GM12878 (cell line): ENCODE measurements around the gene MIGA2. TPM values are rescaled to one million over a fixed set of nuclear protein-coding genes. Genes with fewer than 3 reads are reported as not detected.

ENCODE experiments used
- ATAC-seq: fragments of 200-7000 bp; cut with Tn5 transposase; 3 replicates; pipeline ENCODE4 v1.9.1; 2020; ENCODE audit warnings: mild to moderate bottlenecking, moderate library complexity
- BruUV-seq: library from RNA; stranded (reverse); fragments of 400-500 nt; replicated peaks from 2 replicates; lab custom pipeline; 2021; lab: Mats Ljungman, UMichigan
- CTCF ChIA-PET: fragments of 300-600 bp; sonication (Branson Sonifier 250); formaldehyde crosslinking; extraction: SDS; loops from one replicate; lab custom pipeline; 2021; ENCODE audit warnings: inconsistent platforms; lab: Yijun Ruan, JAX
- POLR2A ChIA-PET: fragments of 350-600 bp; formaldehyde crosslinking; extraction: SDS; loops from one replicate; lab custom pipeline; 2021; ENCODE audit warnings: inconsistent platforms; lab: Charles Lee
- RAD21 ChIA-PET: fragments of 300-600 bp; sonication (Branson Sonifier 250); formaldehyde crosslinking; loops from one replicate; lab custom pipeline; 2023; ENCODE audit warnings: antibody characterized with exemption; ENCODE audit not compliant: unreplicated experiment; lab: Charles Lee
- SMC1A ChIA-PET: fragments of 300-600 bp; sonication (Branson Sonifier 250); formaldehyde crosslinking; loops from one replicate; lab custom pipeline; 2023; ENCODE audit not compliant: unreplicated experiment, uncharacterized antibody; lab: Charles Lee
- DNase-seq: peaks from one replicate; pipeline ENCODE4 v3.0.0-alpha.2; 2011; ENCODE audit warnings: low read depth, low spot score
- FAIRE-seq: peaks from 3 replicates; lab custom pipeline; 2011; peaks lifted over from hg19 to GRCh38; lab: Jason Lieb, UNC
- H2AFZ ChIP-seq: 2 replicates; pipeline ENCODE4 v1.6.0; 2011; ENCODE audit warnings: low read depth, low read length, control low read depth; ENCODE audit not compliant: control insufficient read depth
- H3K27ac ChIP-seq: 2 replicates; pipeline ENCODE4 v1.5.1; 2011; ENCODE audit warnings: control low read depth; ENCODE audit not compliant: control insufficient read depth, insufficient read depth
- H3K27me3 ChIP-seq, 2 experiments: replicated peaks in 1 of 2; 2 replicates each; pipeline versions ENCODE4 v1.6.0 to v1.6.1; 2011; ENCODE audit warnings: low read length in 1 of 2; ENCODE audit not compliant: control insufficient read depth in 2 of 2, insufficient read depth in 2 of 2
- H3K36me3 ChIP-seq, 2 experiments: 2 replicates each; pipeline ENCODE4 v1.5.1; 2011; ENCODE audit warnings: low read length in 1 of 2; ENCODE audit not compliant: control insufficient read depth in 2 of 2, insufficient read depth in 2 of 2
- H3K4me1 ChIP-seq: 2 replicates; pipeline ENCODE4 v1.6.1; 2011; ENCODE audit warnings: mild to moderate bottlenecking, low read length, moderate library complexity, mixed read lengths; ENCODE audit not compliant: control insufficient read depth, insufficient read depth
- H3K4me2 ChIP-seq: 2 replicates; pipeline ENCODE4 v1.6.0; 2011; ENCODE audit warnings: control low read depth; ENCODE audit not compliant: control insufficient read depth, insufficient read depth
- H3K4me3 ChIP-seq: fragments of 200-600 bp; sonication (generic); 2 replicates; pipeline ENCODE4 v1.5.1; 2016
- H3K79me2 ChIP-seq: 2 replicates; pipeline ENCODE4 v1.6.0; 2011; ENCODE audit warnings: low read length; ENCODE audit not compliant: control insufficient read depth, insufficient read depth
- H3K9ac ChIP-seq: 2 replicates; pipeline ENCODE4 v1.8.0; 2011; ENCODE audit warnings: low read length, control low read depth, mixed read lengths; ENCODE audit not compliant: control insufficient read depth, insufficient read depth
- H3K9me3 ChIP-seq: replicated peaks from 3 replicates; pipeline ENCODE4 v1.5.1; 2011; ENCODE audit warnings: mild to moderate bottlenecking, low read length; ENCODE audit not compliant: control insufficient read depth, insufficient read depth
- H4K20me1 ChIP-seq: 2 replicates; pipeline ENCODE4 v1.6.0; 2011; ENCODE audit not compliant: control insufficient read depth, insufficient read depth
- CBX3 ChIP-seq: fragments of 200-600 bp; sonication (generic); IDR thresholded peaks from 2 replicates; pipeline ENCODE4 v1.6.1; 2016; ENCODE audit warnings: low read depth, borderline replicate concordance
- CHD2 ChIP-seq: IDR thresholded peaks from 2 replicates; pipeline ENCODE4 v1.6.1; 2011; ENCODE audit warnings: low read depth, low read length, improper control_type of control experiment, borderline replicate concordance
- IKZF1 ChIP-seq: fragments of 450-650 bp; conservative IDR thresholded peaks from 2 replicates; pipeline ENCODE4 v1.6.1; 2017; ENCODE audit warnings: antibody characterized with exemption, mild to moderate bottlenecking
- SP1 ChIP-seq: IDR thresholded peaks from one replicate; pipeline ENCODE4 v1.6.1; 2011; ENCODE audit warnings: low read depth, low read length
- WRNIP1 ChIP-seq: IDR thresholded peaks from 2 replicates; pipeline ENCODE4 v1.6.1; 2011; ENCODE audit warnings: low read depth, low read length, improper control_type of control experiment, borderline replicate concordance
- WGBS: methylation state at CpG from one replicate; pipeline ENCODE4 v1.1.6; 2016; ENCODE audit warnings: low lambda C conversion rate; ENCODE audit not compliant: insufficient replicate concordance, insufficient coverage; ENCODE audit errors: missing lambda C conversion rate; 5-methylcytosine and 5-hydroxymethylcytosine counted together
- in situ Hi-C: fragments of 300-500 bp; cut with MboI; formaldehyde crosslinking; loops from 9 replicates; pipeline ENCODE4 v1.14.3; 2018; ENCODE audit warnings: mixed read lengths
- intact Hi-C: fragments of 100-400 bp; cut with micrococcal nuclease; formaldehyde crosslinking; loops from one replicate; pipeline ENCODE4 v1.14.2; 2022; ENCODE audit not compliant: unreplicated experiment
- polyA plus RNA-seq, 11 experiments: library from polyadenylated mRNA; depleted of rRNA in 4 of 11; unstranded in 6 of 11; stranded (reverse) in 5 of 11; fragments of >200 nt; fragmentation: Nextera tagmentation in 4 of 11; fragmentation: Illumina TruSeq in 1 of 11; extraction: Ambion mirVana in 4 of 11; extraction: Trizol in 1 of 11; gene quantifications; 1 replicate in 1 of 11; 2 replicates in 10 of 11; pipeline versions ENCODE4 v1.2.1 to v1.2.3, GENCODE V29; 2011 to 2016; ENCODE audit warnings: inconsistent platforms in 2 of 11, missing spikeins in 2 of 11, low read depth in 1 of 11
- total RNA-seq, 4 experiments: library from RNA; depleted of rRNA in 3 of 4; stranded (reverse); fragments of >200 nt in 3 of 4; fragmentation: Illumina TruSeq in 1 of 4; extraction: Trizol in 1 of 4; gene quantifications; 2 replicates each; pipeline versions ENCODE4 v1.2.1 to v1.2.3, GENCODE V29; 2013 to 2021
- TF ChIP-seq, protein P1 (sequence below): IDR thresholded peaks from 2 replicates; pipeline ENCODE4 v1.6.1; 2011; ENCODE audit warnings: borderline replicate concordance, low read depth, mild to moderate bottlenecking, moderate library complexity, low read length; ENCODE audit not compliant: insufficient read depth, poor library complexity, severe bottlenecking
- TF ChIP-seq, protein P2 (sequence below): IDR thresholded peaks from 2 replicates; pipeline ENCODE4 v1.6.1; 2011; ENCODE audit warnings: low read depth, mild to moderate bottlenecking, low read length, moderate library complexity, borderline replicate concordance; ENCODE audit errors: extremely low read depth
- TF ChIP-seq, protein P3 (sequence below): fragments of 450-650 bp; formaldehyde crosslinking; IDR thresholded peaks from 2 replicates; pipeline ENCODE4 v1.5.0; 2022; ENCODE audit warnings: mild to moderate bottlenecking, missing genetic modification characterization

MIGA2 gene
- total and polyA plus RNA-seq, 10 of the 15 experiments (the other 5 are each of a cell fraction or from before 2014, with no cell fraction given) = 0.14 to 31.0 (median 12.7) TPM

DNA sequence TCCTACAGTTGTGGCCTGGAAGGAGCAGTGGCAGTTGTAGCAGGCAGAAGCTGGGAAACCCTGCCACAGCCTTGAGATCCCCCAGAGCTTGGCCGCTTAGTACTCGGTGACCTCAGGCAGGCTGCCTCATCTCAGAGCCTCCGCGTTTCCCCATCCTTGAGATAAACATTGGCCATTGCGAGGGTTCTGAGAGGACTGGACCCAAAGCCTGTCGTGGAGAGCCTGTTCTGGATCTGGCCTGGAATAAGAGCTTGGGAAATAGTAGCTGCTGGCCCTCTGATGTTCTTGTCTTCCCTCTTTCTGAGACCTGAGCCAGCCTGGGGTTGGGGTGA lies 1.3 kb downstream of the MIGA2 start:
- FAIRE-seq (no peak), ATAC-seq (no peak), DNase-seq (no peak)
- Histone ChIP-seq H3K9ac (peak overlapping the region; percentile 69), H3K79me2 (peaks cover 19% of the 10 kb centered on the region), H4K20me1 (no peaks in the 10 kb centered on the region), H3K27me3 (no peaks in the 10 kb centered on the region), H3K27ac (no peak overlapping the region), H3K4me3 (peak overlapping the region; percentile 83), H3K9me3 (no peaks in the 10 kb centered on the region), H3K4me1 (peaks cover 17% of the 10 kb centered on the region), H3K36me3 (peaks cover 0 to 9% of the 10 kb centered on the region in 2 experiments; a peak in 3 of 4 replicates), H2AFZ (no peak overlapping the region), H3K4me2 (peak overlapping the region; percentile 93)
- intact Hi-C loops = no loop called here
- BruUV-seq = no TSS peak
- in situ Hi-C loops = no loop called here
- ChIA-PET CTCF (interaction anchor here (0.7 to 1.8 kb wide), 5 partner anchors 8 to 587 kb away, joined by 3 to 5 read pairs (median 4); no protein-coding TSS in a partner anchor), POLR2A (interaction anchor here (0.9 kb wide), 1 partner anchor 13 kb away, joined by 6 read pairs; no protein-coding TSS in a partner anchor), SMC1A (interaction anchor here (1.3 kb wide), 1 partner anchor 9 kb away, joined by 3 read pairs; no protein-coding TSS in a partner anchor), RAD21 (no interaction called here)
- 93% methylated on average over 6 of the region's 6 CpGs for WGBS
- TF ChIP-seq, protein P1, sequence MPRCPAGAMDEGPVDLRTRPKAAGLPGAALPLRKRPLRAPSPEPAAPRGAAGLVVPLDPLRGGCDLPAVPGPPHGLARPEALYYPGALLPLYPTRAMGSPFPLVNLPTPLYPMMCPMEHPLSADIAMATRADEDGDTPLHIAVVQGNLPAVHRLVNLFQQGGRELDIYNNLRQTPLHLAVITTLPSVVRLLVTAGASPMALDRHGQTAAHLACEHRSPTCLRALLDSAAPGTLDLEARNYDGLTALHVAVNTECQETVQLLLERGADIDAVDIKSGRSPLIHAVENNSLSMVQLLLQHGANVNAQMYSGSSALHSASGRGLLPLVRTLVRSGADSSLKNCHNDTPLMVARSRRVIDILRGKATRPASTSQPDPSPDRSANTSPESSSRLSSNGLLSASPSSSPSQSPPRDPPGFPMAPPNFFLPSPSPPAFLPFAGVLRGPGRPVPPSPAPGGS = no peak
- TF ChIP-seq IKZF1 (no peak), CBX3 (no peak), CHD2 (no peak), WRNIP1 (no peak), SP1 (no peak)
- TF ChIP-seq, protein P2, sequence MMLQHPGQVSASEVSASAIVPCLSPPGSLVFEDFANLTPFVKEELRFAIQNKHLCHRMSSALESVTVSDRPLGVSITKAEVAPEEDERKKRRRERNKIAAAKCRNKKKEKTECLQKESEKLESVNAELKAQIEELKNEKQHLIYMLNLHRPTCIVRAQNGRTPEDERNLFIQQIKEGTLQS = no peak
- TF ChIP-seq, protein P3, sequence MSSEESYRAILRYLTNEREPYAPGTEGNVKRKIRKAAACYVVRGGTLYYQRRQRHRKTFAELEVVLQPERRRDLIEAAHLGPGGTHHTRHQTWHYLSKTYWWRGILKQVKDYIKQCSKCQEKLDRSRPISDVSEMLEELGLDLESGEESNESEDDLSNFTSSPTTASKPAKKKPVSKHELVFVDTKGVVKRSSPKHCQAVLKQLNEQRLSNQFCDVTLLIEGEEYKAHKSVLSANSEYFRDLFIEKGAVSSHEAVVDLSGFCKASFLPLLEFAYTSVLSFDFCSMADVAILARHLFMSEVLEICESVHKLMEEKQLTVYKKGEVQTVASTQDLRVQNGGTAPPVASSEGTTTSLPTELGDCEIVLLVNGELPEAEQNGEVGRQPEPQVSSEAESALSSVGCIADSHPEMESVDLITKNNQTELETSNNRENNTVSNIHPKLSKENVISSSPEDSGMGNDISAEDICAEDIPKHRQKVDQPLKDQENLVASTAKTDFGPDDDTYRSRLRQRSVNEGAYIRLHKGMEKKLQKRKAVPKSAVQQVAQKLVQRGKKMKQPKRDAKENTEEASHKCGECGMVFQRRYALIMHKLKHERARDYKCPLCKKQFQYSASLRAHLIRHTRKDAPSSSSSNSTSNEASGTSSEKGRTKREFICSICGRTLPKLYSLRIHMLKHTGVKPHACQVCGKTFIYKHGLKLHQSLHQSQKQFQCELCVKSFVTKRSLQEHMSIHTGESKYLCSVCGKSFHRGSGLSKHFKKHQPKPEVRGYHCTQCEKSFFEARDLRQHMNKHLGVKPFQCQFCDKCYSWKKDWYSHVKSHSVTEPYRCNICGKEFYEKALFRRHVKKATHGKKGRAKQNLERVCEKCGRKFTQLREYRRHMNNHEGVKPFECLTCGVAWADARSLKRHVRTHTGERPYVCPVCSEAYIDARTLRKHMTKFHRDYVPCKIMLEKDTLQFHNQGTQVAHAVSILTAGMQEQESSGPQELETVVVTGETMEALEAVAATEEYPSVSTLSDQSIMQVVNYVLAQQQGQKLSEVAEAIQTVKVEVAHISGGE = no peak
